ENCODE measurements around the gene UBE2L3.
"Not testable (repeated sequence)": the region's sequence is repeated elsewhere in the genome, so short reads cannot be mapped to it uniquely, and the experiment has no call there.

UBE2L3 gene

DNA sequence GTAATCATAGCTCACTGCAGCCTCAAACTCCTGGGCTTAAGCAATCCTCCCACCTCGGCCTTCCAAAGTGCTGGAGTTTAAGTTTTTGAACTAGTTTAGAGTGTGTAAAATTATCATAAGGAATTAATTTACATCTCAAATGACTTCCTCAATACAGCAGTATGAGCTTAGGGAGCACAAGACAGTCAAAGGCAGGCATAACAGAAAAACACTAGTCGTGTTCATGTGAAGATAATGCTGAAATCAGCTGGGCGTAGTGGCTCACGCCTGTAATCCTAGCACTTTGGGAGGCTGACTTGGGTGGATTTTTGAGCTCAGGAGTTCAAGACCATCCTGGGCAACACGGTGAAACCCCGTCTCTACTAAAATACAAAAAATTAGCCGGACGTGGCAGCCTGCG lies 36.5 kb downstream of the UBE2L3 start:
- no peak for DNase-seq

DNA sequence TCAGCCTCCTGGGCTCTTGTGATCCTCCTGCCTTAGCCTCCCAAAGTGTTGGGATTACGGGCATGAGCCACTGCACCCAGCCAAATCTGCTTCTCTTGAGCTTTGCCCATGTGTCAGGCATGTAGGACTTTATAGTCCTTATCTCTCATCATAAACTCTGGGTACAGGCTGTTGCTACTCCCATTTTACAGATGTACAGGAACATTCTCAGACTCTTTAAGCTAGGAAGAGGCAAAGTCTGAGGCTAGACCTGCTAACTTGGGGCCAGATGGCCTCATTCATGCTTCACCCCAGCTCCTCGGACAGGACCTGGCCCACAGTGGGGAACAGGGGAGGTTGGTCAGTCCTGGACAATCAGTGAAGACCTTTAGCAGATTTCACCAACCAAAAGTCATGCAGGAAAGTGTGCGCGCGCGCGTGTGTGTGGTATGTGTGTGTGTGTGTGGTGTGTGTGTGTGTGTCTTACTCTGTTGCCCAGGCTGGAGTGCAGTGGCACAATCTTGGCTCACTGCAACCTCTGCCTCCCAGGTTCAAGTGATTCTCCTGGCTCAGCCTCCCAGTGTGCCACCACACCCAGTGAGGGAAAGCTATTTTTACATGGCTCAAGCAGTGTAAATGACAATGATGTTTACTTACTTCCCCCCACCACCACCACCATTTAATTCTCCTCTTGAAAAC lies 38.5 kb downstream of the UBE2L3 start:
- no peak for DNase-seq

DNA sequence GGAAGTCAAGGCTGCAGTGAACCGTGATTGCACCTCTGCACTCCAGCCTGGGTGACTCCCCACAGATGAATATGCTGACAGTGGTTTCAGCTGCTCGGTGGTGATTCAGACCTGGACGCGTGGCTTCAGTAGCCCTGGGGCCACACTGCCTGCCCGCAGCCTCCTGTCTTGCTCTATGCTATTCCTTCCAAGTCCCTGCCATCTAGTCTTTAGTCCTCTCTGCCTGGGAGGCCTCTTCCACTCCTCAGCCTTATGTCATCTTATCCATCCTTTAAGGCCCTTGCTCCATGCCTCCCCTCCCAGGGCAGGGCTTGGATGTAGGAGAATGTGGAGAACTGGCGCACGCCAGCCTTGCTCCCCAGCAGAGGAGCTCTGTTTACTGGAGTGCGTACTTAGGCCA lies 39.3 kb downstream of the UBE2L3 start:
- no peak for DNase-seq

DNA sequence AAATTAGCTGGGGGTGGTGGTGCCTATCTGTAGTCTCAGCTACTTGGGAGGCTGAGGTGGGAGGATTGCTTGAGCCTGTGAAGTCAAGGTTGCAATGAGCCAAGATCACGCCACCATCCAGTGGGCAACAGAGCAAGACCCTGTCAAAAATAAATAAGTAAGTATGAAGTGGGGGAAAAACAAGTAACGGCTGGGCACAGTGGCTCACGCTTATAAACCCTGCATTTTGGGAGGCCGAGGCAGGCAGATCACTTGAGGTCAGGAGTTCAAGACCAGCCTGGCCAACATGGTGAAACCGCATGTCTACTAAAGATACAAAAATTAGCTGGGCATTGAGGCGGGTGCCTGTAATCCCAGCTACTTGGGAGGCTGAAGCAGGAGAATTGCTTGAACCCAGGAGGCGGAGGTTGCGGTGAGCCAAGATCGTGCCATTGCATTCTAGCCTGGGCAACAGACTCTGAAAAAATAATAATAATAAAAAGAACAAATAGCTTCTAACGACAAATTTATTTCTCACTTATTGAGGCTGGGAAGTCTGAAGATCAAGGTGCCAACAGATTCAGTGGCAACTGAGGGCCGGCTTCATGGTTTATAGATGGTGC lies 42.1 kb downstream of the UBE2L3 start:
- DNase-seq, result not testable (repeated sequence)

DNA sequence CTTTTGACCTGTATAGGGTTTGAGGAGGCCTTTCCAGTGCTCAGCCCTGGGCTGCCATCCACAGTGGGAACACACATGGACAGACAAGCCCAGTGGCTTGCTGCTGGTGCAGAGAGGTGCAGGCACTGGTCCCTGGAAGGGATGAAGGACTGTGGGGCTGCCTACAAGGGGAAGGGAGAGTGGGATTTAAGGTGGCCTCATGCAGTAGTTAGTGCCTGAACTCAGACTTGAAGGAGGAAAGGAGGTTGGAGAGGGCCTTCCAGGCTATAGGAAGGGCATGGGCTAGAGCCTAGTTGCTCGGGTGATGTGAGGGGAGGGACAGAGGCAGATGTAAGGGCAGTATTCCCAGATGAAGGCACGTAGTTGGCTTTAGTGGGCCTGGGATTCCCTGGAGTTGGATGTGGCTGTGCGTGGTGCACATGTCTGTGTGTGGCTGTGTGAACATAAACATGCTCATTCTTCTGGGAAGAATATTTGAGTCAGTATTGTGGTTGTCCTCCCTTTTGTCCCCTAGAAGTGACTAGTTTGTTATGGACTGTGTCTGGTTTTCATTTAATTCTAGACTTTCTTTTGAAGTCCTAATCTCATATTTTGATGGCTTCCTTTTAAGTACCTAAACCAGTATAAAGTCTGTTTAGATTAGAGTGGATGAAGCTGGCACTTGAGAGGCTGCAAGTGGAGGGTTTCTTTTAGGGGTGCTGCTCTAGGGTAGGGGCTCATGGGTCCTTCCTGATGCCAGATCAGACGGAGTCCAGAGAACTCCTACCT lies 43.9 kb downstream of the UBE2L3 start:
- DNase-seq, result no peak

DNA sequence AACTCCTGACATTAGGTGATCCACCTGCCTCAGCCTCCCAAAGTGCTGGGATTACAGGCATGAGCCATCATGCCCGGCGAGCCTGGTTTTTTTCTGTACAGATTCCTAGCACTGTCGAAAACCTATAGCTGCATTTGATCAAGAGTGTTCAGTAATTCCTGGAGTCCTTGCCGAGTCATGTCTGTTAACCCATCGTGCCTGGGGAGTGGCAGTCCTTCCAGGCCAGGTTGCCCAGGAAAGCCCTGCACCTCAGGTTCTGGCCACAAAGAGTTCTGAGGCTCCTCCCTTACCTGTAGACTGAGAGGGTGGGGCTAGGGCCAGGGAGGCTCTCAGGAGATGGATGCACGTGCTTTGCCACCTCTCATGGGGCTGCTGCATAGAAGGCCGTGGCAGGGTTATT lies 45.3 kb downstream of the UBE2L3 start:
- DNase-seq, result no peak

DNA sequence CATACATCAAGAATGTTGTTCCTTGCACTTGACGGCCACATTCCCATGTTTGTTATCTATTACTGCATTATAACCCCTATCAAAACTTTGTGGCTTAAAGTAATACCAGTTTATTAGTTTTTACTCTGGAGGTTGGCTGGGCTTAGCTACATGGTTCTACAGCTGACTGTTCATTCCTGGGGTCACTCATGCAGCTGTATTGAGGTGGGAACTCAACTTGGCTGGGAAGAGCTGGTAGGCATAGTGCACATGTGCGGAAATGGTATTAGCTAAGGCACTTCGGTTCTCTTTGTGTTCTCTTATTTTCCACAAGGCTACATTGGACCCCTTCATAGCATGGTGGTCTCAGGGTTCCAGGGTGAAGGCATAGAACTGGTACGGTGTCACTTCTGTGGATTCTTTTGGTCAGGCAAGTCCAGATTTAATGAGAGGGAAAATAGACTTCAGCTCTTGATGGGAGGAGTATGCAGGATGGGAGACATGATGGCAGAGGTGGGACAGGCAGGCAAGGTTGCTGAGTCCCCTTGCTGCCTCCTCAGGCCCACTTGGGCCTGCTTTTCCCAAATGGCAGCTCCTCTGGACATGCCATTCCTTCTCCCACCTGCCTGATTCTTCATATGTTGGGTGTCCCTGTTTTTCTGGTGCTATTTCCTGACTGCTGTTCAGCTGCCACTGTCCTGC lies 46.2 kb downstream of the UBE2L3 start:
- DNase-seq, result no peak

DNA sequence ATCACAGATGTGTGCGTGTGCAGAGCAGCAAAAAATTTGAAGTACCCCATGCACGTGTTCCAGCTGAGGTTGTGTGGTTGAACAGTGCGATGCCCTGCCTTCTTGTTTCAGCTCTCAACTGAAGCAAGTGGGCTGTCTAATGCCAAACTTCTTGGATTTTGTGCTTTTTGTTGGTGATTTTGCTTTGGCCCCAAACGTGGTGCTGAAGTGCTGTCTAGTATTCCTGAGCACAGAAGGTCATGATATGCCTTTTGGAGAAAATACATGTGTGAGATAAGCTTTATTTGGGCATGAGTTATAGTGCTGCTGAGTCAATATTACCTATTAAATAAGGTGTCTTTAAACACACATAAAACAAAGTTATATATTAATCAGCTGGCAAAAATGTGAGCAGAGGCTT lies 48.2 kb downstream of the UBE2L3 start:
- no peak for DNase-seq

DNA sequence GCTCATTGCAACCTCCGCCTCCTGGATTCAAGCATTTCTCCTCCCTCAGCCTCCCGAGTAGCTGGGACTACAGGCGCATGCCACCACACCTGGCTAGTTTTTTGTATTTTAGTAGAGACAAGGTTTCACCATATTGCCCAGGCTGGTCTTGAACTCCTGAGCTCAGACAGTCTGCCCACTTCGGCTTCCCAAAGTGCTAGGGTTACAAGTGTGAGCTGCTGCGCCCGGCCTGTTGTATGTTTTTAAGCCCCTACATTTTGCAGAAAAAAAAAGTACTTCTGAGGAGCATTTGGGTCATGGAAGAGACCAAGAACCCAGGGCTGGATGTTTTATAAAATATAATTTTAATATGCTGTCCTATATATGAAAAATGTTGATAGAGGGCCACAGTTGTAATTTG lies 49.8 kb downstream of the UBE2L3 start:
- not testable (repeated sequence) for DNase-seq

DNA sequence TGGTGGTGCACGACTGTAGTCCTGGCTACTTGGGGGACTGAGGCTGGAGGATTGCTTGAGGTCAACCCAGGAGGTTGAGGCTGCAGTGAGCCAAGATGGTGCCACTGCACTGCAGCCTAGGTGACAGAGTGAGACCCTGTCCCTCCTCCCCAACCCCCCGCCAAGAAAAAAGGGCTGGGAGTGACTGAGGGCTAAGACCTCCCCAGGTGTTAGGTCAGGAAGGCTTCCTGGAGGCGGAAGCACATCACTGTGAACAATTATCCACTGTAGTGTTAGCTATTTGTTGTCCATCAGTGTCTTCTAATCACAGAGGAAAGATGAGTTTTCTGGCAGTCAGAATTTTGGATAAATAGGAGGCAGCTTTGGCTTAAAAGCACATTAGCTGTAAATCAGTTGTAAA lies 53.5 kb downstream of the UBE2L3 start:
- DNase-seq, result no peak

DNA sequence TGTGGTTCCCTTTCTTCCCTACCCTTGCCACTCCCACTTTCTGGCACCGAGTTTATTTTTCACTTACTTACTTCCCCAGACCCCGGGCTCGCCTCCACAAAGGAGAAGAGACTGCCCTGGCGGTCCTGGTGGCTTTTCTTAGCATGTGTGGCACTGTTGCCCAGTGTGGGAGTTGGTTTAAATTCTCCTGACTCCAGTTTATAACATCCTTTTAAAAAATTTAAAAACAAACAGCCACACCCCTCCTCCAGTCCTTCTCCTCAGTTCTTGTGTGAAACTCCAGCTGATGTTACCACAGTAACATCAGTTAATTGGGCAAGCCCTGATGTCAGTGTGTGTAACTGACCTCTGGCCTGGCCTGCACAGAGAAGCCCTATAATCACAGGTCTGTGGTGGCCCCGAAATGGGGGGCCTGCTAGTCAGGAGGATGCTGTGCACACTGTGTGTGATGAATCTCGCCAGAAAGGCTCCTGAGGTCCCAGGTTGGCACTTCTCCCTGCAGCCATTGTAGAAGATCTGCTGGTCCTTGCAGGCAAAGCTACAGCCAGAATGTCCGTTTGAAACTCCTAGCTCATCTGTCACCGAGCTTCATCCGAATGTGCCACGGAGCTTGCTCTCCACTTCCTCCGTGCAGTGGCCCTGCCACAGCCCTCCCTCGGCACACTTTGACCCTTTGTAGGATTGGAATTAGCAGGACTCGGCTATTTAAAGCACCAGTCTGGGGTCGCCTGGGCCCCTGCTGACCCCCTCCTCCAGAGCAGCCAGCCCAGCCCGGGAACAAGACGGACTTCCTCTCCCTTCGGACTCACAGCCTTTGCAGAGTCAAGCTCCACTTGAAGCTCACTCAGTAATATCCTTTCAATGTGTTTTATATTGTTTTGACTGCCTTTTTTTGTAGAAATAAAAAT lies 54.8 kb downstream of the UBE2L3 start:
- DNase-seq, result no peak

DNA sequence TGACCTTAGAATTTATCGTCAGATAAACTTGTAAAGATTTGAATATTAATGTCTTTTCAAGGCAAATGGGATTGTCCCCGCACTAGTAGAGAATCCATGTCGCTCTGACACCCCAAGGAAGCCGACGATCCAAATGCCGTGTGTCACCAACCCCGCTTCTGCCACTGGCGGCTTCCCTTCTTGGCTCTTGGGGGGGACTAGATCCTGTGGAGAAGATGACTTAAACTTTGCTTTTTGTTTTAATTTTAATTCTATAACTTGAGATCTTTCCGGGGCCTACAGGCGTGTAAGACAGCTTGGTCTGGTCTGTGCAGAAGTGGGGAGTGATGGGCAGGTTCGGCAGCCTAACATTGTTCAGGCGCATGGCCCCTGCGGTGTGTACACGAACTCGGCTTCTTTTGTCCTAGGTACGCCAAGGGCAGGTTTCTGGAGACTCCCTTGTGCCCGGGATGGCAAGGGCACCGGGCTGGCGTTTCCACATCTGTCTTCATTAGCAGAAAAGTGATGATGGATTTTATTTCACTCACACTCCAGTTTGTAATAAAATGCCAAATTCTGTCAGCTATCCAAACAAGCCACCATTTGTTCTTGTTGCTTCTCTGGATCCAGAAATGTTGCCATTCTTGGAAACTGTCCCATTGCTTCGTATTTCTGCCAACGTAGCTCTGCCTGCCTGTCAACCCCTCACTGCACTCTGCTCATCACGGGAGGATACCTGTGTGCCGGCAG lies 55.6 kb downstream of the UBE2L3 start:
- no peak for DNase-seq

DNA sequence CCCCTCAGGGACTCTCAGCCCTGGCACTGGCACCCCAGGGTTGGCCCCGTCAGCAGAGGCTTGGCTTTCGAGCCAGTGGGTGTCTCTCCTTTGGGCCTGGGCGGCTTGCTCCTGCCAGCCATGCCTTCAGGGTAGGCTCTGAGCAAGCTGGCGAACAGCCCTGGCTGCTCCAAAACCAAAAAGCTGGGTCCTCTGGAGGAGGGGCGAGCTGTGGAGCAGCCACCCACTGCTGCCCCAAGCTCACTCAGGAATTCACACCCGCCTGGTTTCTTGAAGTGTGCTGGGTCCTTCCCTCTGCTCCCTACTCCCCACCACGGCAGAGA lies 56.1 kb downstream of the UBE2L3 start:
- DNase-seq, result no peak

DNA sequence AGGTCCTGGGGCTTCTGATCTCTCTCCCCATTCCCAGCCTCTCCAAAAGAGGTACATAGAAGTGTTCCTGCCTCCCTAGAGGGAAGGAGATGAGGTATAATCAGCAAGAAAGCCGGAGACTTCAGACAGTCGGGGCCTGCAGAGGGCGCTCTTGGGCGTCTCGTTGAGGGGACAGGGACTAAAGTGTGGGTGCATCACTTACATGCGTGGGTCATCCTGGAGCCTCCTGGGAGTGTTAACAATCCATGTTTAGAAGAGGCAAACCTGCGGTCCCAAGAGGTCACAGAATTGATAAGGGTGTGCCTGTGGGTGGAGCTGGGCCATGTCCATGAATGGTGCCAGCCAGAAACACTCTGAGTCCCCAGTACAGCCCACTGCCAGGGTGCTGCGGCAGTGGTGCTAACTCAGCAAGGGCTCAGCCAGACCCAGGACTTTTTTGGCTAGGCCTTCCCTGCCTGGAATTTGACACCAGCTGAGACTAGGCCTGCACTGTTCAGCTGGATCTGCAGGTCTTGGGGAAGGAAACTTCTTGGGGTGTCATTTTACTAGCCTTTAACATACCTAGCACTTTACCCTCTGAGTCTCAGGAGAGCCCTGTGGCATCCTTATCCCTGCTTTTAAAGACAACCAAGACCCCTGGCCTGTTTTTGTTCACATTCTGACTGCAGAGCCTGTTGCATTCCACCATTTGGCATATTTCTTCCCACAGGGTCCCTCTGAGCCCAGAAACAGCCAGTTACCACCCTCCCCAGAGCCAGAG lies 56.8 kb downstream of the UBE2L3 start:
- peak; percentile 63 for DNase-seq

DNA sequence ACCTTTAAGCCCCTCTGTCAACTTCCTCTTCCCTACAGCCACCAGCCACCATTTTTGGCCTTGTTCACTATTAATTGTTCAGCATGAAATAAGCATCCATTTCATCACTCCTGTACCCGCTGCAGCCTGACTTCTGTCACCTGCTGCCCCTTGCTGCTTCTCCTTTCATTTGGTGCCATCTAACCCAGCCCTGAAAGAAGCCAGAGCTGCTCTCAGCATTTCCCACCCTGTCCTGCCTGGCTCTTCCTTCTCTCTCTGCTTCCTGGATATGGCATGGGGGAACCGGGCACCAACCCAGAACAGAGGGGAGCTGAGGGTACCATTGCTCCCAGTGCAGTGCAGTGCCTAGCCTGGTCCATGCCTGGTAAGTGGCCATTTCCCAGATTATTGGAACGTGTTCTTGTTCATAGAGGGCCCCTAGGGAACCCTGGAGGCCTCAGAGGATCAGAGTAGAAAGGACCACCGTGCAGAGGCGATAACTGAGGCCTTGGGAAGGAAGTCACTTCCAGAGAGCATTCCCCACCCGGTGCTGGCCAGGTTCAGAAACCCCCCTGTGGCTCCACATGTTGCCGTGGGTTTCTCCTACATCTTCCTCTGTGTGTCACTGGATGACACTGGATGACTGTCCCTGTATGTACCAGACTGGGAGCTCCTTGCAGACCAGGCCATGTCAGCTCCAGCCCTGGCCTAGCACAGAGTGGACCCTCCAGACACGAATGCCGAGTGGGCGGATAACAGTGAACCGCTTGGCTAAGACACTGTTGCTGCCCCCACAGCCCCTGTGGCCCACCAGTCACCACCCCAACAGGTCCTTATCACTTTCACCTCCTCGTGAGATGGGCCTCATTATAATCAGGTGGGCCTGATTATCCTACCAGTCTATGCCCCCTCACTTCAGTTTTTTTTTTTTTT lies 57.6 kb downstream of the UBE2L3 start:
- DNase-seq, result no peak

DNA sequence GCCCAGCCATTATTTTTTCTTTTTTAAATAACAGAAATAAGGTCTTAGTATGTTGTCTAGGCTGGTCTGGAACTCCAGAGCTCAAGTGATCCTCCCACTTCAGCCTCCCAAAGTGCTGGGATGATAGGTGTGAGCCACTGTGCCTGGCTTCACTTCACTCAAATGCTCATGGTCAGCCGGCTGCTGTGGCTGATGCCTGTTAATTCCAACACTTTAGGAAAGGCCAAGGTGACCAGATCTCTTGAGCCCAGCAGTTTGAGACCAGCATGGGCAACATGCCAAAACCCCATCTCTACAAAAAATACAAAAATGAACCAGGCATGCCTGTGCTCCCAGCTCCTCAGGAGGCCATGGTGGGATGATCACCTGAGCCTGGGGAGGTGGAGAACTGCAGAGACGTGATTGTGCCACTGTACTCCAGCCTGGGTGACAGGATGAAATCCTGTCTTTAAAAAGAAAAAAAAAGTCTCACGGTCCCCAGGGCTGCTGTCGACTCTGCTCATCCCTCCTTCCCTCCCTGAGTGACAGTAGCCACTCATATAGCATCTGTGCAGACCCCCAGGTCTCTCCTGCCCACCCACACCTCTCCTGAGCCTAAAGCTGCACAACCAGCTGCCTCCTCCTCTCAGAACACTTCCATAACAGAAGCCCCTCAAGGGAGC lies 58.7 kb downstream of the UBE2L3 start:
- no peak for DNase-seq

DNA sequence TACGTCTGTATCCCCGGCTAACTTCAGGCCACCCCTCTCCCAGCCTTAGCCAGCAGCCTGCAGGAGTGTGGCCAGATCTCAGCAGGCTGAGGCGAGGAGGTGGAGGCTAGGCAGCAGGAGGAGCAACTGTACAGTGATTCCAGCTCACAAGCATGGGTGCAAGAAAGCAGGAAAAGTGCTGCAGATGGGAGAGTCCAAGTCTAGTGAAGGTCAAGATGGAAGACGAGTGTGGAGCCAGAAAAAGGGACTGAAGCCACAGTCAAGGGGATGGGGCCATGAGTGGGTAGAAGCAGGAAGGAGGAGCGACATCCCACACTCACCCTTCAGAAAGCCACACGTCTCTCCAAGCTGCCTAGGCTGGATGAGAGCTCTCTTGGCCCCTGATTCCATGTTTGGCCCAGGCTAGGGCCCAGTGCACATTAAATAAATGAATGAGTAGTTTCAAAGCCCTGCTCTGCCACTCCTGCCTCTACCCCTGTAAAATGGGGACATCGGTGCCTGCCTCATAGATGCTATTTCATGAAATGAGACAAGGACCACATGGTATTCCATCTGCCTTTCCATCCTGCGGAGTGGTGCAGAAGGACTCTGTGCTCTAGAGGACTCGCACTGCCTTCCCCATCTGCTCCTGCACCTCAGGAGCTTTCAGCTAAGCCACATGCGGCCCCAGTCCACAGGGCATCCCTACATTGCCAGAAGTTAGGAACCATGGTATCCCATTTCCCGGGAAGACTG lies 59.4 kb downstream of the UBE2L3 start:
- no peak for DNase-seq

DNA sequence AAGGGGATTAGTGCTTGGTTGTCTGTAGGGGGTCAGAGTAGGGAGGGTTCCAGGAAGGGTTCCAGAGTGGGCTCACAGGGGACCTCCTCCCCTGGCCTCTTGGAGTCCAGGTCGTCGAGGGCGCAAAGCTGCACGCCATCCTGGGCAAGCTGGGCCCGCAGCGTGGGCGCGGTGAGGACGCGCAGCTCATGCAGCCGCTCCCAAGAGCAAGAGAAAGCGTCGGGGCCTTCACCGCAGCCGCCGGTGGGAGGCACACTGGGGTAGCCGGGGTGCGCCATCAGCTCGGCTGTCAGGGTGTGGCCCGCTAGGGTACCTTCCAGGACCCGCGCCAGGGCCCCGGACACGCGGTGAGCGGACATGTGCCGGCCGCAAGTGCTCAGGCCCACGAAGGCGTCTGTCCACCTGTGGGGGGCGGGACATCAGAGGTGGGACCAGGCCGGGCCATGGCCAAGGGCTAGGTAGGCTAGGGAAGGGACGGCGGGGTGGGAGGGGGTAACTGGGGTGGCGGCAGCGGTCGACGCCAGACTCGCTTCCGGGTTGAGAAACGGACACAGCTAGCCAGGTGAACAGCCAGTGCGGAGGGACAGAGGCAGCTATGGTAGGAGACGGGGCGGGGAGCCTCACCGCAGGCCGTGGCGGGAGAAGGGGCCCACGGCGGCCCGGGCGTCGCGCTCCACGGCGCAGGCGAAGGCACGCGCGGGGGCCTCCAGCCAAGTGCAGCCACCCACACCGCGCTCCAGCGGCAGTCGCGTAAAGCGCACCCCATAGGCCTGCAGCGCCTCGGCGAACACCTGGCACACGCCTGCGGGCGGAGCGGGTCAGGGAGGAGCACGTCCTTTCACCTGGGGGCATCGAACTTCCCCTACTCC lies 61.1 kb downstream of the UBE2L3 start:
- DNase-seq, result peak; percentile 42
